CD4-positive, CD25-positive, alpha-beta regulatory T cell (primary cell): Measurements from ENCODE around the gene PIK3CG. TPM values are rescaled to one million over a fixed set of nuclear protein-coding genes. Genes with fewer than 3 reads are reported as not detected.
"Not testable (repeated sequence)": the region's sequence is repeated elsewhere in the genome, so short reads cannot be mapped to it uniquely, and the experiment has no call there.

Source experiments
- ATAC-seq, 2 donors: fragments of 150-1000 bp; cut with Tn5 transposase; one replicate each; pipeline ENCODE4 v1.10.0; 2021; ENCODE audit warnings: low read depth in 2 of 2, moderate number of reproducible peaks in 2 of 2, moderate library complexity in 1 of 2
- DNase-seq, 3 donors: peaks; one replicate each; pipeline versions ENCODE4 v3.0.0 to v3.0.0-alpha.2; 2012 to 2022; ENCODE audit warnings: mixed read lengths in 1 of 3
- H3K27ac ChIP-seq: one replicate; pipeline ENCODE4 v1.7.0; 2013; ENCODE audit warnings: mild to moderate bottlenecking, low read length; ENCODE audit not compliant: insufficient read depth, poor library complexity, severe bottlenecking
- H3K27me3 ChIP-seq: one replicate; pipeline ENCODE4 v1.7.0; 2013; ENCODE audit warnings: low read length; ENCODE audit not compliant: control insufficient read depth, insufficient read depth
- H3K36me3 ChIP-seq: one replicate; pipeline ENCODE4 v1.7.0; 2013; ENCODE audit warnings: mild to moderate bottlenecking, low read length, moderate library complexity; ENCODE audit not compliant: control insufficient read depth, insufficient read depth
- H3K4me1 ChIP-seq: 2 replicates; pipeline ENCODE4 v1.7.0; 2013; ENCODE audit warnings: mild to moderate bottlenecking, low read length; ENCODE audit not compliant: insufficient read depth, control insufficient read depth, poor library complexity, severe bottlenecking
- H3K4me3 ChIP-seq: one replicate; pipeline ENCODE4 v1.7.0; 2013; ENCODE audit warnings: low read depth, mild to moderate bottlenecking, low read length, moderate library complexity
- H3K9me3 ChIP-seq, 2 experiments: 1 replicate in 1 of 2; 2 replicates in 1 of 2; pipeline ENCODE4 v1.7.0; 2013; ENCODE audit warnings: low read length in 2 of 2, mild to moderate bottlenecking in 1 of 2, moderate library complexity in 1 of 2; ENCODE audit not compliant: control insufficient read depth in 2 of 2
- H3K27ac Mint-ChIP-seq, 3 donors: one replicate each; pipeline ENCODE4 v1.8.0; 2020 to 2022; ENCODE audit warnings: mild to moderate bottlenecking in 3 of 3, mixed read lengths in 3 of 3, moderate library complexity in 2 of 3
- H3K27me3 Mint-ChIP-seq: one replicate; pipeline ENCODE4 v1.8.0; 2022; ENCODE audit warnings: mild to moderate bottlenecking, mixed read lengths
- H3K36me3 Mint-ChIP-seq: one replicate; pipeline ENCODE4 v1.8.0; 2020; ENCODE audit warnings: mixed read lengths
- H3K4me1 Mint-ChIP-seq, 4 donors: one replicate each; pipeline ENCODE4 v1.8.0; 2020 to 2022; ENCODE audit warnings: mixed read lengths in 4 of 4, mild to moderate bottlenecking in 1 of 4
- H3K4me3 Mint-ChIP-seq, 4 donors: one replicate each; pipeline ENCODE4 v1.8.0; 2020 to 2022; ENCODE audit warnings: mild to moderate bottlenecking in 4 of 4, mixed read lengths in 4 of 4, moderate library complexity in 3 of 4
- H3K9me3 Mint-ChIP-seq, 7 donors: one replicate each; pipeline ENCODE4 v1.8.0; 2020 to 2022; ENCODE audit warnings: mixed read lengths in 7 of 7, mild to moderate bottlenecking in 3 of 7, moderate library complexity in 2 of 7
- polyA plus RNA-seq, 4 donors: library from polyadenylated mRNA; unstranded; fragments of 300-500 nt; fragmentation: Illumina TruSeq; gene quantifications; one replicate each; pipeline ENCODE4 v1.2.3, GENCODE V29; 2021
- total RNA-seq: library from RNA; stranded (reverse); gene quantifications from one replicate; pipeline ENCODE4 v1.2.3, GENCODE V29; 2022

Gene PIK3CG
- total and polyA plus RNA-seq, 5 donors from 2014 or later: 16.8 to 35.4 (median 20.9) TPM

DNA sequence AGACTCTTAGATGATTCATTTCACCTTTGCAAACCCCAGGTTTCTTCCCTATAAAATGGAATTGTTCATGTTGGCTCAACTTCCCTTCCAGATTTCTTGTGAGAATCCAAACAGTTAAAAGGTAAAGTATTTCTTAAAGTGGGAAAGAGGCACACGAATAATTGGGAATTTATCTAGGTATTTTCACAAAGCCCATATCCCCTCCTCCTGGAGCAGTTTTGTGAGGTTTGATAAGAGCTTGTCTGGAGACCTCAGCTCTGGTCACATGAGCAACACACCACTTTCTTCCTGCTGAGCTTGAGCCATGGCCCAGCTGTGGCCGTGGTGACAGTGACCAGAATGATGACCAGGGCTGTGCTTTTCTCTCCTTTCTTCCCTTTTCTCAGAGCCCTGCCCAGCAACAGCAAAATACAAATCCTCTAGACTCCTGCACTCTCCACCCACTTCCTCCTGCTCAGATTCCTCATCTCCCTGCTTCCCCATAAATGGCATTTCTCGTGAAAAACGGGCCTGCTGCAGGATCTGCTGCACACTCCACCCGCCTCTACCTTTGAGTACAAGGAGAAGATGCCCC, 87.7 kb downstream of the PIK3CG start:
- Histone ChIP-seq H3K9me3 (no peaks in the 10 kb centered on the region), H3K27me3 (peaks cover 4% of the 10 kb centered on the region), H3K4me3 (no peak overlapping the region), H3K27ac (no peak overlapping the region), H3K4me1 (no peaks in the 10 kb centered on the region), H3K36me3 (no peaks in the 10 kb centered on the region)
- Mint-ChIP-seq H3K9me3 (peaks cover 0 to 1% (median 0%) of the 10 kb centered on the region in 7 donors), H3K4me1 (no peaks in the 10 kb centered on the region), H3K27ac (no peak overlapping the region), H3K36me3 (no peaks in the 10 kb centered on the region), H3K4me3 (no peak overlapping the region), H3K27me3 (peaks cover 12% of the 10 kb centered on the region)
- no peak for DNase-seq
- ATAC-seq: no peak

- Histone ChIP-seq H3K27me3 (no peaks in the 10 kb centered on the region), H3K9me3 (no peaks in the 10 kb centered on the region), H3K4me1 (no peaks in the 10 kb centered on the region), H3K36me3 (no peaks in the 10 kb centered on the region), H3K4me3 (no peak overlapping the region), H3K27ac (no peak overlapping the region)
- H3K4me3 Mint-ChIP-seq: no peak overlapping the region
- H3K27ac Mint-ChIP-seq: no peak overlapping the region
- no peaks in the 10 kb centered on the region for H3K36me3 Mint-ChIP-seq
- H3K27me3 Mint-ChIP-seq: no peaks in the 10 kb centered on the region
- ATAC-seq (no peak), DNase-seq (no peak)
- no peaks in the 10 kb centered on the region for H3K4me1 Mint-ChIP-seq
- peaks cover 0 to 1% (median 0%) of the 10 kb centered on the region in 7 donors for H3K9me3 Mint-ChIP-seq
These were observed 89.8 kb downstream of the PIK3CG start for GRCh38 chr7:106954840-106955239.

DNA sequence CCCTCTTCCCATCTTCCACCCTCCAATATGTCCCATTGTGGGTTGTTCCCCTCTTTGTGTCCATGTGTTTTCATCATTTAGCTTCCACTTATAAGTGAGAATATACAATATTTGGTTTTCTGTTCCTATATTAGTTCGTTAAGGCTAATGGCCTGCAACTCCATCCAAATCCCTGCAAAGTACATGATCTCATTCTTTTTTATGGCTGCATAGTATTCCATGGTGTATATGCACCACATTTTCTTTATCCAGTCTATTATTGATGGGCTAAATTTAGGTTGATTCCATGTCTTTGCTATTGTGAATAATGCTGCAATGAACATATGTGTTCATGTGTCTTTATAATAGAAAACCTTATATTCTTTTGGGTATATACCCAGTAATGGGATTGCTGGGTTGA, 90.8 kb downstream of the PIK3CG start:
- H3K27ac ChIP-seq, H3K4me3 ChIP-seq, H3K27me3 Mint-ChIP-seq, H3K4me3 Mint-ChIP-seq, H3K27me3 ChIP-seq, H3K4me1 Mint-ChIP-seq, H3K36me3 ChIP-seq, H3K27ac Mint-ChIP-seq, H3K36me3 Mint-ChIP-seq, H3K4me1 ChIP-seq, H3K9me3 Mint-ChIP-seq, ATAC-seq, DNase-seq, H3K9me3 ChIP-seq: not testable (repeated sequence)

Other genes starting within 250 kb of the PIK3CG start
- 19.3 TPM for gene CCDC71L, start 204.1 kb upstream of the PIK3CG start, total RNA-seq
- 1 to 10 TPM; 3.5 to 6.4 (median 4.6) TPM for gene CCDC71L, start 204.1 kb upstream of the PIK3CG start, polyA plus RNA-seq
- gene PRKAR2B, start 179.4 kb downstream of the PIK3CG start, total RNA-seq: 8.0 TPM
- gene PRKAR2B, start 179.4 kb downstream of the PIK3CG start, polyA plus RNA-seq: under 1 TPM; 0.05 to 0.15 (median 0.08) TPM